K562 (cell line): ENCODE data around the gene ARPC2. TPM values are rescaled to one million over a fixed set of nuclear protein-coding genes. Genes with fewer than 3 reads are reported as not detected.

Experiments
- ATAC-seq: fragments of 200-7000 bp; cut with Tn5 transposase; 3 replicates; pipeline ENCODE4 v1.9.1; 2020; ENCODE audit warnings: moderate library complexity
- BruUV-seq: library from RNA; stranded (reverse); fragments of 400-500 nt; replicated peaks from 2 replicates; lab custom pipeline; 2021; lab: Mats Ljungman, UMichigan
- CTCF ChIA-PET: fragments of 300-600 bp; formaldehyde crosslinking; extraction: SDS; loops from one replicate; lab custom pipeline; 2021; ENCODE audit warnings: low intra/inter-chr PET ratio; lab: Yijun Ruan, JAX
- POLR2A ChIA-PET: fragments of 300-600, 350-650 bp; sonication (Branson Sonifier 250); formaldehyde crosslinking; extraction: SDS; loops from one replicate; lab custom pipeline; 2021; ENCODE audit warnings: antibody characterized with exemption, inconsistent platforms; lab: Yijun Ruan, JAX
- DNase-seq, 4 experiments: peaks; one replicate each; pipeline versions ENCODE4 v3.0.0 to v3.0.0-alpha.2; 2011 to 2018; ENCODE audit warnings: low spot score in 3 of 4, mixed read lengths in 3 of 4; ENCODE audit errors: extremely low read depth in 1 of 4
- FAIRE-seq: peaks from 2 replicates; lab custom pipeline; 2011; peaks lifted over from hg19 to GRCh38; lab: Jason Lieb, UNC
- H2AFZ ChIP-seq: 2 replicates; pipeline ENCODE4 v1.6.0; 2011; ENCODE audit warnings: low read depth, low read length, control low read depth, inconsistent platforms
- H3K27ac ChIP-seq: fragments of 200-600 bp; 3 replicates; pipeline ENCODE4 v1.8.0; 2011; ENCODE audit warnings: low read depth, mild to moderate bottlenecking, control low read depth, inconsistent platforms, low read length, moderate library complexity, mixed read lengths; ENCODE audit errors: extremely low read depth
- H3K27me3 ChIP-seq, 2 experiments: fragments of 300-600 bp in 1 of 2; 2 replicates in 1 of 2; 3 replicates in 1 of 2; pipeline versions ENCODE4 v1.6.0 to v1.8.0; 2011; ENCODE audit warnings: inconsistent platforms in 2 of 2, low read length in 2 of 2, mild to moderate bottlenecking in 1 of 2, mixed read lengths in 1 of 2, moderate library complexity in 1 of 2; ENCODE audit not compliant: control insufficient read depth in 2 of 2, insufficient read depth in 2 of 2
- H3K36me3 ChIP-seq: fragments of 300-600 bp; 3 replicates; pipeline ENCODE4 v1.8.0; 2011; ENCODE audit warnings: mild to moderate bottlenecking, low read length, inconsistent platforms; ENCODE audit not compliant: control insufficient read depth, insufficient read depth
- H3K4me1 ChIP-seq, 2 experiments: fragments of 200-600 bp in 1 of 2; replicated peaks in 1 of 2; 2 replicates in 1 of 2; 3 replicates in 1 of 2; pipeline versions ENCODE4 v1.5.1 to v1.8.0; 2011; ENCODE audit warnings: inconsistent platforms in 2 of 2, low read length in 2 of 2, mild to moderate bottlenecking in 1 of 2, mixed read lengths in 1 of 2, moderate library complexity in 1 of 2; ENCODE audit not compliant: control insufficient read depth in 2 of 2, insufficient read depth in 2 of 2
- H3K4me2 ChIP-seq: 2 replicates; pipeline ENCODE4 v1.6.1; 2011; ENCODE audit warnings: low read length, control low read depth, inconsistent platforms, mixed read lengths; ENCODE audit not compliant: insufficient read depth
- H3K4me3 ChIP-seq: fragments of 200-600 bp; sonication (generic), shearing (Covaris generic); 2 replicates; pipeline ENCODE4 v1.5.1; 2016; ENCODE audit warnings: control low read depth, inconsistent platforms
- H3K79me2 ChIP-seq: fragments of 200-600 bp; 3 replicates; pipeline ENCODE4 v1.8.0; 2011; ENCODE audit warnings: low read length, inconsistent platforms; ENCODE audit not compliant: control insufficient read depth, insufficient read depth
- H3K9ac ChIP-seq, 2 experiments: 2 replicates each; pipeline versions ENCODE4 v1.6.0 to v1.6.1; 2011; ENCODE audit warnings: low read depth in 2 of 2, low read length in 2 of 2, control low read depth in 1 of 2, inconsistent platforms in 1 of 2, mild to moderate bottlenecking in 1 of 2, mixed read lengths in 1 of 2; ENCODE audit not compliant: insufficient read depth in 1 of 2
- H3K9me1 ChIP-seq: one replicate; pipeline ENCODE4 v1.6.0; 2011; ENCODE audit warnings: inconsistent platforms, mild to moderate bottlenecking, low read length, moderate library complexity; ENCODE audit not compliant: control insufficient read depth, insufficient read depth
- H3K9me3 ChIP-seq: replicated peaks from 2 replicates; pipeline ENCODE4 v1.5.1; 2011; ENCODE audit warnings: low read depth, low read length, inconsistent platforms; ENCODE audit not compliant: control insufficient read depth, insufficient read depth
- H4K20me1 ChIP-seq: replicated peaks from 2 replicates; pipeline ENCODE4 v1.6.1; 2011; ENCODE audit warnings: low read length, inconsistent platforms, mixed read lengths; ENCODE audit not compliant: control insufficient read depth, insufficient read depth
- ARNT ChIP-seq, 2 experiments: fragments of 450-650 bp; IDR thresholded peaks; 2 replicates each; pipeline ENCODE4 v1.6.1; 2016; ENCODE audit warnings: mild to moderate bottlenecking in 1 of 2
- FOSL1 ChIP-seq: fragments of 200-800 bp; sonication (Bioruptor generic); conservative IDR thresholded peaks from 2 replicates; pipeline ENCODE4 v1.6.1; 2016; ENCODE audit warnings: missing genetic modification characterization, missing compliant biosample characterization
- GABPA ChIP-seq: fragments of 200-800 bp; sonication (Bioruptor generic); conservative IDR thresholded peaks from 2 replicates; pipeline ENCODE4 v1.6.1; 2016; ENCODE audit warnings: low read depth, missing genetic modification characterization, missing compliant biosample characterization
- L3MBTL2 ChIP-seq: fragments of 450-650 bp; IDR thresholded peaks from 2 replicates; pipeline ENCODE4 v1.6.1; 2016; ENCODE audit warnings: mild to moderate bottlenecking, moderate library complexity
- MAFK ChIP-seq: IDR thresholded peaks from 2 replicates; pipeline ENCODE4 v1.6.1; 2011; ENCODE audit warnings: low read length, improper control_type of control experiment
- MAZ ChIP-seq, 2 experiments: fragments of 450-650 bp in 1 of 2; sonication (generic) in 1 of 2; formaldehyde crosslinking; IDR thresholded peaks in 1 of 2; conservative IDR thresholded peaks in 1 of 2; 2 replicates each; pipeline versions ENCODE4 v1.4.0 to v1.5.0; 2020; ENCODE audit warnings: mild to moderate bottlenecking in 1 of 2, missing genetic modification reagents in 1 of 2
- NFE2 ChIP-seq: IDR thresholded peaks from 2 replicates; pipeline ENCODE4 v1.6.1; 2014; ENCODE audit warnings: antibody characterized with exemption, low read depth
- NFE2L1 ChIP-seq: fragments of 450-650 bp; IDR thresholded peaks from 2 replicates; pipeline ENCODE4 v1.6.1; 2016; ENCODE audit warnings: missing genetic modification characterization, low read depth, mild to moderate bottlenecking, missing compliant biosample characterization, moderate library complexity, borderline replicate concordance
- POLR2AphosphoS5 ChIP-seq: IDR thresholded peaks from 2 replicates; pipeline ENCODE4 v1.6.1; 2011; ENCODE audit warnings: mild to moderate bottlenecking, low read depth, low read length, moderate library complexity; ENCODE audit not compliant: control insufficient read depth, insufficient read depth
- RBFOX2 ChIP-seq: fragments of 200-400 bp; formaldehyde crosslinking; IDR thresholded peaks from 2 replicates; pipeline ENCODE4 v1.6.1; 2017; ENCODE audit warnings: low read depth, mild to moderate bottlenecking, low read length, moderate library complexity
- RBM14 ChIP-seq: fragments of 200-400 bp; formaldehyde crosslinking; IDR thresholded peaks from 2 replicates; pipeline ENCODE4 v1.6.1; 2018; ENCODE audit warnings: low read depth, mild to moderate bottlenecking, low read length, moderate library complexity, borderline replicate concordance; ENCODE audit not compliant: insufficient read depth
- RBM25 ChIP-seq: fragments of 200-400 bp; formaldehyde crosslinking; IDR thresholded peaks from 2 replicates; pipeline ENCODE4 v1.6.1; 2018; ENCODE audit warnings: low read length, low read depth, moderate library complexity; ENCODE audit not compliant: severe bottlenecking
- ZNF316 ChIP-seq: fragments of 450-650 bp; IDR thresholded peaks from 2 replicates; pipeline ENCODE4 v1.6.1; 2016
- WGBS: fragments of 100-300 bp; shearing (Covaris generic); methylation state at CpG from one replicate; pipeline ENCODE4 v1.1.6; 2016; ENCODE audit warnings: low coverage, mixed read lengths; ENCODE audit not compliant: insufficient coverage; ENCODE audit errors: missing lambda C conversion rate; 5-methylcytosine and 5-hydroxymethylcytosine counted together
- in situ Hi-C: fragments of 300-500 bp; cut with MboI; formaldehyde crosslinking; loops from 4 replicates; pipeline ENCODE4 v1.15.0; 2018; ENCODE audit warnings: inconsistent platforms, mixed read lengths
- intact Hi-C: fragments of 100-400 bp; cut with micrococcal nuclease; formaldehyde crosslinking; loops from 2 replicates; pipeline ENCODE4 v1.14.2; 2022
- polyA plus RNA-seq, 8 experiments: library from polyadenylated mRNA; depleted of rRNA in 4 of 8; stranded (reverse) in 5 of 8; unstranded in 3 of 8; fragments of >200 nt; fragmentation: Nextera tagmentation in 2 of 8; fragmentation: Illumina TruSeq in 1 of 8; extraction: Ambion mirVana in 2 of 8; extraction: Trizol in 1 of 8; gene quantifications; 2 replicates each; pipeline versions ENCODE4 v1.2.1 to v1.2.3, GENCODE V29; 2011 to 2014; ENCODE audit warnings: inconsistent platforms in 1 of 8, missing spikeins in 1 of 8
- total RNA-seq, 7 experiments: library from RNA; depleted of rRNA in 6 of 7; stranded (reverse); fragments of >200 nt in 6 of 7; fragmentation: Illumina TruSeq in 2 of 7; extraction: Trizol in 2 of 7; gene quantifications; 2 replicates each; pipeline versions ENCODE4 v1.2.1 to v1.2.3, GENCODE V29; 2011 to 2021; ENCODE audit warnings: low replicate concordance in 1 of 7
- TF ChIP-seq, protein P1 (sequence below), 2 experiments: fragments of 450-650 bp; conservative IDR thresholded peaks; 2 replicates each; pipeline ENCODE4 v1.6.1; 2017; ENCODE audit warnings: mild to moderate bottlenecking in 2 of 2, moderate library complexity in 2 of 2
- TF ChIP-seq, protein P2 (sequence below): fragments of 450-650 bp; IDR thresholded peaks from 2 replicates; pipeline ENCODE4 v1.6.1; 2017; ENCODE audit warnings: antibody characterized with exemption, mild to moderate bottlenecking

Gene ARPC2
- total and polyA plus RNA-seq, 9 of the 15 experiments (the other 6 are each of a cell fraction or from before 2014, with no cell fraction given): 81.9 to 187 (median 103) TPM

- Histone ChIP-seq H3K4me3 (no peak overlapping the region), H3K79me2 (peaks cover 74% of the 10 kb centered on the region), H3K9ac (peak overlapping the region; percentile 10 to 12; a peak in 2 of 4 replicates), H3K36me3 (peaks cover 70% of the 10 kb centered on the region; the same call in 2 of the 3 replicates), H3K9me3 (no peaks in the 10 kb centered on the region), H3K4me1 (peaks cover 32 to 44% of the 10 kb centered on the region in 2 experiments), H3K27ac (peak overlapping the region; percentile 58; the same call in 2 of the 3 replicates), H3K27me3 (no peaks in the 10 kb centered on the region), H3K4me2 (peak overlapping the region; percentile 38; the same call in 1 of the 2 replicates), H2AFZ (no peak overlapping the region), H4K20me1 (peaks cover 11% of the 10 kb centered on the region), H3K9me1 (no peaks in the 10 kb centered on the region)
- FAIRE-seq: peak; percentile 78
- intact Hi-C loops (no loop called here), in situ Hi-C loops (no loop called here)
- DNase-seq: peak; percentile 33 to 77 (median 47)
- peak; percentile 26 for ATAC-seq
- POLR2A ChIA-PET: interaction anchor here (0.6 to 2.2 kb wide), 4 partner anchors 9 to 331 kb away, joined by 3 to 10 read pairs (median 3); no protein-coding TSS in a partner anchor
- 23% methylated on average over 8 of the region's 16 CpGs for WGBS
- BruUV-seq: no TSS peak
- CTCF ChIA-PET: interaction anchor here (0.6 kb wide), 1 partner anchor 11 kb away, joined by 5 read pairs; no protein-coding TSS in a partner anchor
- TF ChIP-seq NFE2 (no peak), RBFOX2 (0 out of 2 replicates have a peak, but pooled peaks have one; percentile 28), FOSL1 (tag) (peak; percentile 57), RBM25 (peak; percentile 47), ZNF316 (peak; percentile 75), MAZ (CRISPR knock-in tag; conservative IDR thresholded peaks at IDR 0.05 in 1 of 2, IDR thresholded peaks at IDR 0.05 in 1 of 2) (peak; percentile 22 to 86; a peak in 2 of 4 replicates), POLR2AphosphoS5 (no peak), MAFK (0 out of 2 replicates have a peak, but pooled peaks have one; percentile 19), ARNT (IDR thresholded peaks at IDR 0.05) (no peak), GABPA (tag) (no peak), NFE2L1 (tag) (no peak), RBM14 (no peak), L3MBTL2 (peak; percentile 68)
- TF ChIP-seq, protein P1, sequence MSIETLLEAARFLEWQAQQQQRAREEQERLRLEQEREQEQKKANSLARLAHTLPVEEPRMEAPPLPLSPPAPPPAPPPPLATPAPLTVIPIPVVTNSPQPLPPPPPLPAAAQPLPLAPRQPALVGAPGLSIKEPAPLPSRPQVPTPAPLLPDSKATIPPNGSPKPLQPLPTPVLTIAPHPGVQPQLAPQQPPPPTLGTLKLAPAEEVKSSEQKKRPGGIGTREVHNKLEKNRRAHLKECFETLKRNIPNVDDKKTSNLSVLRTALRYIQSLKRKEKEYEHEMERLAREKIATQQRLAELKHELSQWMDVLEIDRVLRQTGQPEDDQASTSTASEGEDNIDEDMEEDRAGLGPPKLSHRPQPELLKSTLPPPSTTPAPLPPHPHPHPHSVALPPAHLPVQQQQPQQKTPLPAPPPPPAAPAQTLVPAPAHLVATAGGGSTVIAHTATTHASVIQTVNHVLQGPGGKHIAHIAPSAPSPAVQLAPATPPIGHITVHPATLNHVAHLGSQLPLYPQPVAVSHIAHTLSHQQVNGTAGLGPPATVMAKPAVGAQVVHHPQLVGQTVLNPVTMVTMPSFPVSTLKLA (conservative IDR thresholded peaks at IDR 0.05): peak in 1 of 2 experiments; percentile 42; a peak in 1 of 4 replicates
- TF ChIP-seq, protein P2, sequence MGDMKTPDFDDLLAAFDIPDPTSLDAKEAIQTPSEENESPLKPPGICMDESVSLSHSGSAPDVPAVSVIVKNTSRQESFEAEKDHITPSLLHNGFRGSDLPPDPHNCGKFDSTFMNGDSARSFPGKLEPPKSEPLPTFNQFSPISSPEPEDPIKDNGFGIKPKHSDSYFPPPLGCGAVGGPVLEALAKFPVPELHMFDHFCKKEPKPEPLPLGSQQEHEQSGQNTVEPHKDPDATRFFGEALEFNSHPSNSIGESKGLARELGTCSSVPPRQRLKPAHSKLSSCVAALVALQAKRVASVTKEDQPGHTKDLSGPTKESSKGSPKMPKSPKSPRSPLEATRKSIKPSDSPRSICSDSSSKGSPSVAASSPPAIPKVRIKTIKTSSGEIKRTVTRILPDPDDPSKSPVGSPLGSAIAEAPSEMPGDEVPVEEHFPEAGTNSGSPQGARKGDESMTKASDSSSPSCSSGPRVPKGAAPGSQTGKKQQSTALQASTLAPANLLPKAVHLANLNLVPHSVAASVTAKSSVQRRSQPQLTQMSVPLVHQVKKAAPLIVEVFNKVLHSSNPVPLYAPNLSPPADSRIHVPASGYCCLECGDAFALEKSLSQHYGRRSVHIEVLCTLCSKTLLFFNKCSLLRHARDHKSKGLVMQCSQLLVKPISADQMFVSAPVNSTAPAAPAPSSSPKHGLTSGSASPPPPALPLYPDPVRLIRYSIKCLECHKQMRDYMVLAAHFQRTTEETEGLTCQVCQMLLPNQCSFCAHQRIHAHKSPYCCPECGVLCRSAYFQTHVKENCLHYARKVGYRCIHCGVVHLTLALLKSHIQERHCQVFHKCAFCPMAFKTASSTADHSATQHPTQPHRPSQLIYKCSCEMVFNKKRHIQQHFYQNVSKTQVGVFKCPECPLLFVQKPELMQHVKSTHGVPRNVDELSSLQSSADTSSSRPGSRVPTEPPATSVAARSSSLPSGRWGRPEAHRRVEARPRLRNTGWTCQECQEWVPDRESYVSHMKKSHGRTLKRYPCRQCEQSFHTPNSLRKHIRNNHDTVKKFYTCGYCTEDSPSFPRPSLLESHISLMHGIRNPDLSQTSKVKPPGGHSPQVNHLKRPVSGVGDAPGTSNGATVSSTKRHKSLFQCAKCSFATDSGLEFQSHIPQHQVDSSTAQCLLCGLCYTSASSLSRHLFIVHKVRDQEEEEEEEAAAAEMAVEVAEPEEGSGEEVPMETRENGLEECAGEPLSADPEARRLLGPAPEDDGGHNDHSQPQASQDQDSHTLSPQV: peak; percentile 76
Observed at GRCh38 chr2:218284106-218284811, 67.3 kb downstream of the ARPC2 start.
